IMR-90 (cell line): ENCODE measurements around the gene SIK3. TPM values are rescaled to one million over a fixed set of nuclear protein-coding genes. Genes with fewer than 3 reads are reported as not detected.

Experiments
- ATAC-seq: fragments of 200-7000 bp; cut with Tn5 transposase; 2 replicates; pipeline ENCODE4 v1.9.1; 2020; ENCODE audit warnings: low read depth, mild to moderate bottlenecking, moderate library complexity
- BruUV-seq: library from RNA; stranded (reverse); fragments of 400-500 nt; replicated peaks from 2 replicates; lab custom pipeline; 2021; lab: Mats Ljungman, UMichigan
- CTCF ChIA-PET: fragments of 300-600 bp; formaldehyde crosslinking; extraction: SDS; loops from one replicate; lab custom pipeline; 2021; ENCODE audit warnings: antibody characterized with exemption; lab: Yijun Ruan, JAX
- POLR2A ChIA-PET: fragments of 300-600 bp; sonication (Branson Sonifier 250); formaldehyde crosslinking; loops from one replicate; lab custom pipeline; 2022; ENCODE audit warnings: antibody characterized with exemption; ENCODE audit not compliant: unreplicated experiment; lab: Charles Lee
- DNase-seq: peaks from one replicate; pipeline ENCODE4 v3.0.0; 2013
- H2AFZ ChIP-seq: replicated peaks from 2 replicates; pipeline ENCODE3; 2013; ENCODE audit warnings: low read length, mild to moderate bottlenecking; ENCODE audit not compliant: poor library complexity
- H2AK5ac ChIP-seq: 2 replicates; pipeline ENCODE4 v1.6.1; 2013; ENCODE audit warnings: low read depth, low read length, inconsistent platforms
- H2AK9ac ChIP-seq: replicated peaks from 2 replicates; pipeline ENCODE3; 2013; ENCODE audit warnings: mild to moderate bottlenecking, low read depth, low read length, moderate library complexity; ENCODE audit not compliant: poor library complexity
- H2BK120ac ChIP-seq: 2 replicates; pipeline ENCODE4 v1.6.1; 2013; ENCODE audit warnings: low read depth, low read length, inconsistent platforms
- H2BK15ac ChIP-seq: 3 replicates; pipeline ENCODE4 v1.6.1; 2013; ENCODE audit warnings: low read depth, low read length, inconsistent platforms
- H2BK20ac ChIP-seq: 2 replicates; pipeline ENCODE4 v1.6.1; 2013; ENCODE audit warnings: low read depth, mild to moderate bottlenecking, inconsistent platforms, low read length, moderate library complexity
- H2BK5ac ChIP-seq: 2 replicates; pipeline ENCODE4 v1.6.1; 2013; ENCODE audit warnings: mild to moderate bottlenecking, low read depth, low read length, inconsistent platforms; ENCODE audit not compliant: poor library complexity, severe bottlenecking
- H3K14ac ChIP-seq: replicated peaks from 2 replicates; pipeline ENCODE4 v1.6.1; 2013; ENCODE audit warnings: low read depth, low read length, inconsistent platforms
- H3K18ac ChIP-seq: 2 replicates; pipeline ENCODE4 v1.6.1; 2013; ENCODE audit warnings: low read depth, low read length, control low read depth
- H3K23ac ChIP-seq: 2 replicates; pipeline ENCODE4 v1.6.1; 2013; ENCODE audit warnings: low read depth, low read length, inconsistent platforms
- H3K27ac ChIP-seq: 2 replicates; pipeline ENCODE4 v1.5.1; 2013; ENCODE audit warnings: mild to moderate bottlenecking, control low read depth, low read length; ENCODE audit not compliant: insufficient read depth
- H3K27me3 ChIP-seq: 2 replicates; pipeline ENCODE4 v1.6.1; 2013; ENCODE audit warnings: low read length; ENCODE audit not compliant: control insufficient read depth, insufficient read depth
- H3K36me3 ChIP-seq: 2 replicates; pipeline ENCODE4 v1.6.1; 2013; ENCODE audit warnings: low read length, mixed read lengths; ENCODE audit not compliant: control insufficient read depth, insufficient read depth
- H3K4ac ChIP-seq: 2 replicates; pipeline ENCODE4 v1.6.1; 2013; ENCODE audit warnings: low read depth, low read length, inconsistent platforms
- H3K4me1 ChIP-seq: 2 replicates; pipeline ENCODE4 v1.6.1; 2013; ENCODE audit warnings: low read length, mixed read lengths; ENCODE audit not compliant: control insufficient read depth, insufficient read depth
- H3K4me2 ChIP-seq: 2 replicates; pipeline ENCODE4 v1.6.1; 2013; ENCODE audit warnings: low read depth, mild to moderate bottlenecking, control low read depth, low read length, moderate library complexity
- H3K4me3 ChIP-seq: 2 replicates; pipeline ENCODE4 v1.5.1; 2013; ENCODE audit warnings: low read depth, mild to moderate bottlenecking, control low read depth, low read length, moderate library complexity; ENCODE audit not compliant: insufficient read depth
- H3K56ac ChIP-seq: 2 replicates; pipeline ENCODE4 v1.6.1; 2013; ENCODE audit warnings: low read length, inconsistent platforms; ENCODE audit not compliant: insufficient read depth; ENCODE audit errors: extremely low read depth
- H3K79me1 ChIP-seq, 2 experiments: 2 replicates each; pipeline ENCODE4 v1.6.1; 2013; ENCODE audit warnings: low read length in 2 of 2, inconsistent platforms in 1 of 2, low read depth in 1 of 2
- H3K9ac ChIP-seq: 2 replicates; pipeline ENCODE4 v1.6.1; 2013; ENCODE audit warnings: low read depth, low read length, control low read depth
- H3K9me1 ChIP-seq: 2 replicates; pipeline ENCODE4 v1.6.1; 2013; ENCODE audit warnings: low read length, inconsistent platforms; ENCODE audit not compliant: insufficient read depth
- H3K9me3 ChIP-seq: 2 replicates; pipeline ENCODE4 v1.6.1; 2013; ENCODE audit warnings: low read length; ENCODE audit not compliant: control insufficient read depth, insufficient read depth
- H4K20me1 ChIP-seq: 2 replicates; pipeline ENCODE4 v1.6.1; 2013; ENCODE audit warnings: low read length, inconsistent platforms; ENCODE audit not compliant: insufficient read depth
- H4K5ac ChIP-seq: 2 replicates; pipeline ENCODE4 v1.6.1; 2013; ENCODE audit warnings: mild to moderate bottlenecking, low read depth, low read length, control low read depth
- H4K8ac ChIP-seq, 2 experiments: 2 replicates each; pipeline ENCODE4 v1.6.1; 2013; ENCODE audit warnings: low read depth in 2 of 2, low read length in 2 of 2, control low read depth in 1 of 2, inconsistent platforms in 1 of 2
- H4K91ac ChIP-seq: 2 replicates; pipeline ENCODE4 v1.6.1; 2013; ENCODE audit warnings: low read depth, low read length, inconsistent platforms; ENCODE audit not compliant: insufficient read depth
- BHLHE40 ChIP-seq: fragments of 150-350 bp; IDR thresholded peaks from 2 replicates; pipeline ENCODE4 v1.6.1; 2016; ENCODE audit warnings: mild to moderate bottlenecking, low read depth, low read length
- CEBPB ChIP-seq: IDR thresholded peaks from 2 replicates; pipeline ENCODE4 v1.6.1; 2012; ENCODE audit warnings: low read depth, low read length, improper control_type of control experiment
- CHD1 ChIP-seq: IDR thresholded peaks from 2 replicates; pipeline ENCODE4 v1.6.1; 2012; ENCODE audit warnings: low read depth, low read length, improper control_type of control experiment
- CTCF ChIP-seq: conservative IDR thresholded peaks from 2 replicates; pipeline ENCODE4 v1.5.1; 2012; ENCODE audit warnings: mild to moderate bottlenecking, low read depth, low read length, improper control_type of control experiment
- ELK1 ChIP-seq: fragments of 150-350 bp; IDR thresholded peaks from 2 replicates; pipeline ENCODE4 v1.6.1; 2016; ENCODE audit warnings: low read depth, mild to moderate bottlenecking, low read length, moderate library complexity, borderline replicate concordance
- FOS ChIP-seq: fragments of 150-350 bp; IDR thresholded peaks from 2 replicates; pipeline ENCODE4 v1.6.1; 2016; ENCODE audit warnings: low read depth, low read length
- MAFK ChIP-seq: IDR thresholded peaks from 2 replicates; pipeline ENCODE4 v1.6.1; 2012; ENCODE audit warnings: low read depth, low read length, improper control_type of control experiment
- MXI1 ChIP-seq: IDR thresholded peaks from 2 replicates; pipeline ENCODE4 v1.6.1; 2012; ENCODE audit warnings: low read depth, mild to moderate bottlenecking, low read length, moderate library complexity, borderline replicate concordance
- NFE2L2 ChIP-seq: fragments of 150-350 bp; IDR thresholded peaks from 2 replicates; pipeline ENCODE4 v1.6.1; 2016; ENCODE audit warnings: low read depth, mild to moderate bottlenecking, low read length
- POLR2A ChIP-seq: IDR thresholded peaks from 2 replicates; pipeline ENCODE4 v1.6.1; 2012; ENCODE audit warnings: mild to moderate bottlenecking, low read depth, low read length
- RAD21 ChIP-seq: IDR thresholded peaks from 2 replicates; pipeline ENCODE4 v1.6.1; 2012; ENCODE audit warnings: low read length, improper control_type of control experiment
- RCOR1 ChIP-seq: IDR thresholded peaks from 2 replicates; pipeline ENCODE4 v1.6.1; 2012; ENCODE audit warnings: mild to moderate bottlenecking, low read length, improper control_type of control experiment; ENCODE audit not compliant: insufficient replicate concordance
- RFX5 ChIP-seq: IDR thresholded peaks from 2 replicates; pipeline ENCODE4 v1.8.0; 2012; ENCODE audit warnings: low read depth, mild to moderate bottlenecking, low read length, moderate library complexity
- USF2 ChIP-seq: fragments of 150-350 bp; IDR thresholded peaks from 2 replicates; pipeline ENCODE4 v1.6.1; 2017; ENCODE audit warnings: mild to moderate bottlenecking, antibody characterized with exemption, low read length, low read depth
- WGBS, 2 experiments: methylation state at CpG; one replicate each; pipeline versions ENCODE4 v1.1.5 to v1.1.7; 2013; ENCODE audit warnings: missing lambda C conversion rate in 2 of 2; ENCODE audit not compliant: insufficient read length in 1 of 2; ENCODE audit errors: extremely low coverage in 2 of 2; 5-methylcytosine and 5-hydroxymethylcytosine counted together
- dilution Hi-C: fragments of 300-500 bp; cut with HindIII; formaldehyde crosslinking; loops from one replicate; pipeline ENCODE4 v1.14.3; 2018; ENCODE audit warnings: low sequenced_read_pairs; ENCODE audit not compliant: unreplicated experiment
- in situ Hi-C: fragments of 300-500 bp; cut with MboI; formaldehyde crosslinking; loops from 3 replicates; pipeline ENCODE4 v1.14.3; 2019; ENCODE audit warnings: low sequenced_read_pairs, inconsistent platforms, mixed read lengths
- intact Hi-C: fragments of 100-400 bp; cut with micrococcal nuclease; formaldehyde crosslinking; loops from 2 replicates; pipeline ENCODE4 v1.10.0; 2022
- polyA plus RNA-seq, 3 experiments: library from polyadenylated mRNA; depleted of rRNA; stranded (reverse); fragments of >200 nt; gene quantifications; 2 replicates each; pipeline ENCODE4 v1.2.3, GENCODE V29; 2012; ENCODE audit warnings: low replicate concordance in 1 of 3
- total RNA-seq: library from RNA; depleted of rRNA; stranded (reverse); fragments of >200 nt; gene quantifications from 2 replicates; pipeline ENCODE4 v1.2.3, GENCODE V29; 2012

Gene SIK3
- total and polyA plus RNA-seq, 2 of the 4 experiments (the other 2 are of a cell fraction) = 8.2 to 9.1 TPM

GRCh38 chr11:117097014-117097388 lies 1.2 kb downstream of the SIK3 start:
- 32% methylated on average over 3 of the region's 6 CpGs; no CpG with 5 or more reads in 1 of the 2 experiments for WGBS, 2 experiments
- H4K91ac ChIP-seq = no peak overlapping the region
- no peak overlapping the region for H2AK9ac ChIP-seq
- peaks cover 17% of the 10 kb centered on the region for H3K9me1 ChIP-seq
- peak overlapping the region in 1 of 2 experiments; percentile 46; a peak in 1 of 4 replicates for H4K8ac ChIP-seq
- no peaks in the 10 kb centered on the region for H3K36me3 ChIP-seq
- H3K27ac ChIP-seq = peak overlapping the region; percentile 96
- no peaks in the 10 kb centered on the region for H3K9me3 ChIP-seq
- DNase-seq (no peak), ATAC-seq (no peak)
- peaks cover 45% of the 10 kb centered on the region for H4K20me1 ChIP-seq
- H2AK5ac ChIP-seq = no peak overlapping the region
- ChIA-PET CTCF (interaction anchor here (1.6 kb wide), 1 partner anchor 52 kb away, joined by 4 read pairs; no protein-coding TSS in a partner anchor), POLR2A (interaction anchor here (0.6 kb wide), 1 partner anchor 111 kb away, joined by 4 read pairs; no protein-coding TSS in a partner anchor)
- no peaks in the 10 kb centered on the region for H3K27me3 ChIP-seq
- peaks cover 23 to 50% of the 10 kb centered on the region in 2 experiments for H3K79me1 ChIP-seq
- H2BK120ac ChIP-seq = no peak overlapping the region
- H3K4me1 ChIP-seq = peaks cover 16% of the 10 kb centered on the region
- dilution Hi-C loops = no loop called here
- H2BK15ac ChIP-seq = no peak overlapping the region
- H3K9ac ChIP-seq = peak overlapping the region; percentile 66
- no peak overlapping the region for H2BK5ac ChIP-seq
- H3K18ac ChIP-seq = no peak overlapping the region
- no peak overlapping the region for H3K56ac ChIP-seq
- peak overlapping the region; percentile 61; the same call in 1 of the 2 replicates for H3K14ac ChIP-seq
- no TSS peak for BruUV-seq
- no peak overlapping the region for H3K4ac ChIP-seq
- H3K23ac ChIP-seq = peak overlapping the region; percentile 82; the same call in 1 of the 2 replicates
- no peak overlapping the region for H2AFZ ChIP-seq
- H2BK20ac ChIP-seq = no peak overlapping the region
- TF ChIP-seq USF2 (no peak), RFX5 (no peak), MAFK (no peak), RCOR1 (no peak), NFE2L2 (no peak), ELK1 (no peak), CEBPB (no peak), CTCF (no peak), BHLHE40 (no peak), MXI1 (no peak), CHD1 (no peak), RAD21 (no peak), FOS (no peak), POLR2A (no peak)
- in situ Hi-C loops = no loop called here
- no peak overlapping the region for H4K5ac ChIP-seq
- peak overlapping the region; percentile 98 for H3K4me3 ChIP-seq
- intact Hi-C loops = loop anchor here (2.0 to 5.0 kb wide), 3 partner anchors 70 to 170 kb away; no protein-coding TSS in a partner anchor
- peak overlapping the region; percentile 84 for H3K4me2 ChIP-seq
